GM21515 (cell line): ENCODE results near the gene CRACR2B.

Source experiments
- ATAC-seq: cut with Tn5 transposase; IDR thresholded peaks from one replicate; pipeline ENCODE4 v1.9.1; 2021; ENCODE audit not compliant: unreplicated experiment

CRACR2B gene

GRCh38 chr11:827897-828192 is at the start of gene CRACR2B:
TSS of gene CRACR2B (plus strand) at chr11:827919. CDS start at chr11:828608, 689 bp downstream.
- no peak for ATAC-seq

DNA sequence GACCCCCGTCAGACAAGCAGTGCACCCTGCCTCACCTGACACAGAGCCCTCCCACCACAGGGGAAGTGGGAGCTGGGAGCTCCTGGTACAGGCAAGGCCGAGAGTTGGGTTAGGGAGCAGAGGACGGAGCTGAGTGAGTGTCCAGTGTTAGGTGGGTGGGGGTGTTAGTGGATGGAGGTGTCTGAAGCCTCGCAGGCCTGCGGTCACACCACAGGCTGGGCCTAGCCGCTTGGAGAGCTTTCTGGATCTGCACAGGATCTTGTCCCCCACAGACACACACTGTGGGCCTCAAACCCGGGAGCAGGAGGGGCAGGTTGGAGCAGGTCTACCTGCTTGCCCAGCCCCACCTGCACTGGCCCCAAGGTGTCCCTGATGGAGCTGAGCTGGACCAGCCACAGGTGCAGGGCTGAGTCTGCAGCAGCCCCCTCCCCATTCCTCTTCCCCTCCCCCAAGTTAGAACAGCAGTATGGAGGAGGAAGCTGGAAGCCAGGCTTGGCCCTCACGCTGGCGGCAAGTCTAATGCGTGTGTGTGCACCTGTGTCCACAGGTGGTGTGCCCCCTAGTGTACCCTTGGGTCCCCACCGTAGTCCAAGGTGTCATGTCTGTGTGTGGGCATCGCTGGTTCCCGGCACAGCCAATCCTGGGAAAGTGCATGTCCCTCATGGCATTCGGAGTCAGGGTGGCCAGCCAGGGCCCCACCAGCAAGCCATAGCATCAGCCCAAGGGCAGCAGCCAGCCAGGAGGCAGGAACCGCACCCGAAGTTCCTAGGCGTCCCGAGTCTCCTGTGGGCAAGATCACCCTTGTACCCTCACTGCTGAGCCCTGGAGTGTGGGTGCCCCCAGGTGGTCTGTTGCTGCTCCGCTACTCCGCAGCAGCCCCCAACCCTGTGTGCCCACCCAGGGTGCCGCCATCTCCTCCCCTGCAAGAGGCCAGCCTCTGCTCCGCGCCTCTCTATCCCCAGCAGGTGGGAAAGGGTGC is 48.5 kb upstream of the CRACR2B start:
- no peak for ATAC-seq

DNA sequence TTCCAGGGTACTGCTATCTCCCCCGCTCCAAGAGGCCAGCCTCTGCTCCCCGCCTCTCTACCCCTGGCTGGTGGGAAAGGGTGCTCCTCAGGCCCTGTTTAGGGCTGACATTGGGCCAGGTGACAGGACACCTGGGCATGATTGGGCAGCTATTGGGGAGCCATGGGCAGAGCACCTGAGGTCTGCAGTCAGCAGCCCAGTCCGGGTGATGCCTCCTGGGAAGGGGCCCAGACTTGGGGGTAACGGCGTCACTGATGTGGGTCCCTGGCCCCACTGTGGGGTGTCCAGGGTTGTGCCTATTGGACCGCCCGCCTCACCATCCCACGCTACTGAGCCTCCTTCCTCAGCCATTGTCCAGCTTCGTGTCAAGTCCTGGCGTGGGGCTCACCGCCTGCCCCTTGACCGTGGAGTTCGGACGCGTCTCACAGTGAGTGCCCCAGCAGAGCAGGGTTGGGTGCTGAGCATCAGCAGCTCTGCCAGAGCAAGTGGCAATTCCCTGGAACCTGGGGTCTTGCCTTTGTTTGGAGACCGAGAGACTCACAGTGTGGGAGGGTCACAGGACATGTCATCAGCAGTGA is 47.7 kb upstream of the CRACR2B start:
- no peak for ATAC-seq

DNA sequence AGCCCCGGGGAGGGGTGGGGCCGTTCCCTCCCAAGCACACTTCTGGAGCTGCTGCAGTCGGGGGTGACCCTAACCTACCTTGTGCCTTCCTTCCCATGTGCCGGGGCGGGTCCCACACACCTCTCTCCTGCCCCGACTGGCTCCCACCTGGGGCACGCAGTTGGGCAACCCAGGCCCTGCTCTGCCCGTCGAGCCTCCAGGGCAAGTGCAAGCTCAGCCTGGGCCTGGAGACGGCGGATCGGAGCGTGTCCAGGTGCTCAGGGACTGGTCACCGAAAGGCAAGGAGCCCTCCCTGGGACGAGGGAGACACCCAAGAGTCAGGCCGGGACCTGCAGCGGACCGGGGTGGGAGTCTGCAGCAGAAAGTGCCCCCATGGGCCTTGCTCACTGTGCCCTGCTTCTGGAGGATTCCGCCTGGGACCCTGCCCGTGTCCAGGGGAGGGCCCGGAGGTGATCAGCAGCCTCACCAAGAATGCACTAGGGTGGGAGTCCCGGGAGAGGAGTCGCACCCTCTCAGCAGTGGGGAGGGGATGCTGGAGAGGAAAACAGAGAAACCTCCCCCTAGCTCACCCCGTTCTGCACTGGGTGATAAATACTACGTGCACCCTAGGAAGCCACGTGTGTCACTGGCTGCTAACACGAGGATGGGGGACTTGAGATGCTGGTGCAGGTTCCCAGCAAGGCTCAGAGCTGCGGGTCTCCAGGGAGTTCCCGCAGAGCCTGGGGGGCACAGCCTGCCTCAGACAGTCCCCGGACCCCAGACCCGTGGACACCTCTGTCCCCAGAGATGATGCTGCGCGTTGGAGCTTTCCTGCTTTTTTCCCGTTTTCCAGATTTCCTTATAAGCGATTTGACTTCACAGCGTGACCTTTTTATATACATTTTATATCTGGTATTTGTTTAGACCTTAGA is 45.2 kb upstream of the CRACR2B start:
- no peak for ATAC-seq

GRCh38 chr11:783581-784015 is 44.1 kb upstream of the CRACR2B start:
- ATAC-seq, result no peak

- ATAC-seq, result no peak
Observed at GRCh38 chr11:786235-787083, 41.3 kb upstream of the CRACR2B start.

DNA sequence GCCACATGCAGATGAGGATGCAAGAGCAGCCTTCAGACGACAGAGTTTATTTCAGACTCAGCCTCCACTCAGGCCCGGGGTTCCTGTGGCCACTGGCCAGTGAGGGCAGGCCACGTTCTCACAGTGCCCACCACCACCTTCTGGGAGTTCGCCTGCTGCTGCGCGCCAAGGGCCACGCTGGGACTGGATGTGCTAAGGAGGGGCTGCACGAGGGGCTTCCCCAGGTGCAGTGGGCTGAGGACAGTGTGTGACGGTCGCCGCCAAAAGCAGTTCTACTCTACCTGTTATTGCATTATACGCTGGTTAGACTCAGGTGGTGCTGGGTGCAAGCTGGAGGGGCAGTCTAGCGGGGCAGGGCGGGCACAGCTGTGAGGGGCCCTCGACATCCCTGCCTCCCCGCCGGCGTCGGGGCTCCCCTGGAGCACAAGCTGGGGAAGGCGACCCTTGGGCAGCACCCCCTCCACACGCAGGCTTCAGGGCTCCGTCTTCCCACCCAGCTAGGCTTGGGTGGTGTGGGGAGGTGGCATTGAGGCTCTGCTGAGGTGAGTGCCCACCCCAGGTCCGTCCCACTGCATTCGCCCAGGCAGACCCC is 40.5 kb upstream of the CRACR2B start:
- no peak for ATAC-seq

DNA sequence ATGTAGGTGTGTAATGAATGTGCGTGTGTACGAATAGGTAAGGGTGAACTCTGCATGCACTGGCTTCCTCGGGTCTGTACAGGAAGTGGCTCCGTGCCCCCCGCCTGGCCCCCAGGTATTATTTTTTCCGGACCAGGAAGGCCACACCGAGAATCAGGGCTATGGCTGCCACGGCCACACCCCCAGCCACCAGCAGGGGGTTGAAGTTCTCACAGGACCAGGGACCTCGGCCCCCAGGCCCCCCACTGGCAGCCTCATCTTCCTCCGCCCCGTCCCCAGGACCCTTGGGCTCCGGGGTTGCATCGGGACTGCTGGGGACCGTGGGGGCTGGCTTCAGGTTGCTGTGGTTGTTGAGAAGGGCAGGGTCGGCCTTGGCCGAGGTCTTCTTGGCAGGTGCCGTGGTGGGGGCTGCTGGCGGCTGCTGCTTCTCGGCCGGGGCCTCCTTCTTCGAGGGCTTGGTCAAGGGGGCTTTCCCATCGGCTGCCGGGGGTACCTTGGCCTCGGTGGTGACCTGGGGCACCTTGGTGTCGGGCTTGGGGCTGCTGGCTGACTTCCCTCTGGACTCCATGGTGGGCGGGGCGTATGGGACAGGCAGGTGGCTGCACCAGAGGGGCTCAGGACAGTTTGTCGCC is 39.6 kb upstream of the CRACR2B start:
- no peak for ATAC-seq

DNA sequence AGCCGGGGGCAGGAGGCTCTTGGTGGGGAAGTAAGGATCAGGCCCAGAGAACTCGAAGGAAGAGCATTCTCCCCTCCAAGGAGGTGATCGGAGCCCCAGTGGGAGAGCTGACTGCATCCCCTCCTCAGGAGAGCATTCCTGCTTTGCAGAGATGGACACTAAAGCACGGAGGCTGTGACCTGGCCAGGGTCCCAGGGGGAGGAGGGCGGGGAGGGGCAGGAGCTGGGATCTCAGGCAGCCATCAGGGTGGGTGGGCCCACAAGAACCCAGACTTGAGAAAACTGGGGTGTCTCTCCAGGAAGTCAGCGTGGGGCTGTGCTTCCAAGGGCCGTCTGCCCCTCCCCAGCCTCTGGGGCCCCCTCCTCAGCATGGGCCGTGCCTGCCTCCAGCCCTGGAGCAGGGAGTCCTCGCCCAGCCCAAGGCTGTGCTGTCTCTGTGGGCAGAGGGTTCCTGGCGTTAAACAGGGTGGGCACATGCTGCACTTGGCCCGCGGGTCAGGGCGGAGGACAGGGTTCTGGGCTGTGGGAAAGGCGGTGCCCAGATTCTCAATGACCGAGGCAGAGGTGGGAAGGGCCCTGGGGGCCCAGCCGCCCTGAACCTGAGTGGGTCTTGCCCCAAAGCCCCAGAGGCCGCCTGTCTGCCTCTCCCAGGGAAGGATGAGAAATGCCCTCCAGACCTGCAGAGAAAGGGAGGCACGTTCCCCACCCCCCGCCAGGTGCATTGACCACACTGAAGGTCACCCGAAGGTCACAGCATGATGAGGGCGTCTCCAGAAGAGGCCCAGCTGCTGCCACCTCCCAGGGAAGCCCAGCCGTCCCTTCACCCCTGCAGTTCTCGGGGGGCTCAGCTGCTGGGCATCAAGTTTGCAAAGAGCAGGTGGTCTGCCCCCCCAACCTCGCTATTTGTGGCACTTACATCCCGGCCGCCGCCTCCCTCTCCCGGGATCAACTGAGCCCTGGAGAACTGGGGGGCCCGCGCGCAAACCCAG is 38.5 kb upstream of the CRACR2B start:
- no peak for ATAC-seq

GRCh38 chr11:789943-790342 is 37.8 kb upstream of the CRACR2B start, which contains the start of gene CEND1:
TSS of gene CEND1 (minus strand) at chr11:790090. CDS start at chr11:788576, 1,514 bp downstream.
- no peak for ATAC-seq

DNA sequence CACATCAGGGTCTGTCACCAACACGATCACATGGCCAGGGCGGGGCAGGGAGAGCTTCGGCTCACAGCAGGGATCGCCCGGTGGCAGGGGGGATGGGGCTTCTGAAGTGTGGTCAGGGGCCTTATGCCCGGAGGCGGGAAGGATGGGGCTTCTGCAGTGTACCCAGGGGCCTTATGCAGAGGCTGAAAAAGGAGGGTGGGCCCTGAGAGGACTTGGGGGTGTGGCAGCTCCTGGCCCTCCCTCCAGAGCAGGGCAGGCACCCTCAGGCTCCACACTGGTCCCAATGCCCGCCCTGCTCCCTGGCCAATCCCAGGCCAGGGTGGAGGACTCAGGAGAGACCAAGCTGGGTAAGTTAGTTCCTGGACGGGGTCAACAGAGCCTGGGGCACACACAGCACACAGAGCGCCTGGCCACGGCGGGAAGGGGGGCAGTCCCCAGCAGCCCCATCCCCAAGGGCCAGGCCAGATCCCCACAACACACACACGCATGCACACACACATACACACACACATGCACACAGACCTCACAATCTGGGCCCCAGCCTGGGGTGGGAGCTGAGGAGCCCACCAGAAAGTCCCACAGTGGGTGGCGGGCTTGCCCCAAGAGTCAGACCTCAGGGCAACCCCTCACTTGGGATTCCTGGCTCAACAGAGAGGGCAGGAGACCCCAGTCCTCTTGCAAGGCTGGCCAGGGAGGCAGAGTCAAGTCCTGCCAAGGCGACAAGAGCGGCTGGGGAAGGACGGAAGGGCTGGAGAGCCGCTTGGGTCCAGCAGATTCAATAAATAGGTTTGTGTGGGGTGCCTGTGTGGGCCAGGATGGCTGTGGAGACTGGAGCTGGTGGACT is 36.8 kb upstream of the CRACR2B start:
- no peak for ATAC-seq

DNA sequence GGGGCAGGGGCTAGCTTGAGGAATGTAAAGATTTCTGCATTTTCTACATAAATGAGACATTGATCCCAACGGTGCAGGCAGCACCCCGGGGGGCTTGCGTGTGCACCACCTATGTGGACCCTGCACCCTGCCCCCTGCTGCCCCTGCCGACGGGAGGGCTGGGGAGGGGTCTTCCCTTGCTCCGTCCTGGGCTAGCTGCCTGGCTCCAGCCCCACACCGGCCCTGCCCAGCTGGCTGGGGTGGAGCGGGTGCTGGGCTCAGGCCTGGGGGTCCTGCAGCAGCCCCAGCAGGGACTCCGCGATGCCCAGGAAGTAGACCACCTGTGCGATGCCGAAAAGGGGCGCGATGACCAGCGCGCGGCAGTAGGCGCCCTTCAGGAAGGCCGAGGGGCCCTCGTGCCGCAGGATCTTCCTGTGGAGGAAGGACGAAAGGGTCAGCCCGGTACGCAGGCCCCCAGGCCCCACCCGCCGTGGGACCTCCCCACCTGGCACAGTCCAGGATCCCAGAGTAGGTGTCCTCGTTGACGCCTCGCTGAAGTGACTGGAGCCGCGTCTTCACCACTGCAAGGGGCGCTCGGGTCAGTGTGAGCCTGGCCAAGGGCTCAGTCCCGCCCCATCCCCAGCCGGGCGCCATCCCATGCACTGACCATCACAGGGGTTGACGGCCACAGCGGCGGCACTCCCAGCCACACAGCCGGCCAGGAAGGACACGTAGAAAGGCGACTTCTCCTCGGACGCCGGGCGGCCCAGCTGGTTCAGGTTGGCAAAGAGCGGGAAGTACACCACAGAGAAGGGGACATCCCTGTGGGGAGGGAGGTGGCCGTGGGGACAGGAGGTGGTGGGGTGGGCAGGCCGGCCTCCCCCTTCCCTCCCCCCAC is 35.8 kb upstream of the CRACR2B start:
- ATAC-seq, result no peak

GRCh38 chr11:792535-792821 is 35.2 kb upstream of the CRACR2B start:
- ATAC-seq, result no peak

GRCh38 chr11:792873-793272 is 34.8 kb upstream of the CRACR2B start:
- no peak for ATAC-seq

- ATAC-seq, result no peak
Observed at GRCh38 chr11:793556-793955, 34.2 kb upstream of the CRACR2B start.

GRCh38 chr11:794013-794765 is 33.5 kb upstream of the CRACR2B start:
- ATAC-seq, result no peak
